Mesenchymal stem cell (in vitro differentiated cells and primary cell): Measurements from ENCODE around the gene PRX.
A peak's percentile ranks its signal among the peaks of the same experiment; 100 is the strongest.

Experiments
- DNase-seq: peaks from one replicate; pipeline ENCODE4 v3.0.0-alpha.2; 2013
- H2AFZ ChIP-seq: one replicate; pipeline ENCODE4 v1.6.1; 2013; ENCODE audit warnings: low read depth, mild to moderate bottlenecking, control low read depth, inconsistent platforms, low read length, moderate library complexity
- H2AK5ac ChIP-seq: 2 replicates; pipeline ENCODE4 v1.6.1; 2013; ENCODE audit warnings: low read length, moderate library complexity, mild to moderate bottlenecking, inconsistent platforms; ENCODE audit not compliant: severe bottlenecking
- H2BK120ac ChIP-seq: one replicate; pipeline ENCODE4 v1.6.1; 2013; ENCODE audit warnings: low read depth, mild to moderate bottlenecking, inconsistent platforms, low read length, moderate library complexity
- H2BK12ac ChIP-seq, 2 experiments: one replicate each; pipeline ENCODE4 v1.6.1; 2013; ENCODE audit warnings: inconsistent platforms in 2 of 2, low read length in 2 of 2, mild to moderate bottlenecking in 2 of 2, moderate library complexity in 2 of 2, control low read depth in 1 of 2
- H2BK15ac ChIP-seq: one replicate; pipeline ENCODE4 v1.6.1; 2013; ENCODE audit warnings: mild to moderate bottlenecking, low read depth, inconsistent platforms; ENCODE audit not compliant: poor library complexity, severe bottlenecking
- H2BK5ac ChIP-seq: 2 replicates; pipeline ENCODE4 v1.6.1; 2013; ENCODE audit warnings: low read depth, mild to moderate bottlenecking, low read length, control low read depth, inconsistent platforms; ENCODE audit not compliant: poor library complexity, severe bottlenecking
- H3K14ac ChIP-seq, 2 experiments: one replicate each; pipeline ENCODE4 v1.6.1; 2013; ENCODE audit warnings: inconsistent platforms in 2 of 2, low read length in 2 of 2, control low read depth in 1 of 2, mild to moderate bottlenecking in 1 of 2, moderate library complexity in 1 of 2
- H3K18ac ChIP-seq, 2 experiments: one replicate each; pipeline ENCODE4 v1.6.1; 2013; ENCODE audit warnings: inconsistent platforms in 2 of 2, low read length in 2 of 2, control low read depth in 1 of 2, low read depth in 1 of 2, mild to moderate bottlenecking in 1 of 2
- H3K23ac ChIP-seq, 2 experiments: one replicate each; pipeline ENCODE4 v1.6.1; 2013; ENCODE audit warnings: inconsistent platforms in 2 of 2, low read length in 2 of 2, mild to moderate bottlenecking in 2 of 2, moderate library complexity in 2 of 2, control low read depth in 1 of 2
- H3K27ac ChIP-seq: 2 replicates; pipeline ENCODE4 v1.5.1; 2013; ENCODE audit warnings: mild to moderate bottlenecking, moderate library complexity, low read length, control low read depth, inconsistent platforms; ENCODE audit not compliant: poor library complexity, severe bottlenecking
- H3K27me3 ChIP-seq, 2 experiments: 2 replicates each; pipeline versions ENCODE4 v1.6.1 to v1.7.0; 2013; ENCODE audit warnings: low read length in 2 of 2, mild to moderate bottlenecking in 2 of 2, moderate library complexity in 2 of 2, control low read depth in 1 of 2, inconsistent platforms in 1 of 2; ENCODE audit not compliant: control insufficient read depth in 1 of 2, insufficient read depth in 1 of 2
- H3K36me3 ChIP-seq, 2 experiments: 2 replicates each; pipeline versions ENCODE4 v1.6.1 to v1.7.0; 2013; ENCODE audit warnings: low read length in 2 of 2, control low read depth in 1 of 2, inconsistent platforms in 1 of 2, low read depth in 1 of 2, mild to moderate bottlenecking in 1 of 2; ENCODE audit not compliant: insufficient read depth in 2 of 2, control insufficient read depth in 1 of 2
- H3K4ac ChIP-seq, 2 experiments: one replicate each; pipeline ENCODE4 v1.6.1; 2013; ENCODE audit warnings: inconsistent platforms in 2 of 2, low read length in 2 of 2, mild to moderate bottlenecking in 2 of 2, moderate library complexity in 2 of 2, control low read depth in 1 of 2, low read depth in 1 of 2
- H3K4me1 ChIP-seq: 2 replicates; pipeline ENCODE4 v1.6.1; 2013; ENCODE audit warnings: low read depth, low read length, control low read depth; ENCODE audit not compliant: control insufficient read depth, insufficient read depth
- H3K4me2 ChIP-seq: 2 replicates; pipeline ENCODE4 v1.6.1; 2013; ENCODE audit warnings: low read length, mild to moderate bottlenecking, inconsistent platforms; ENCODE audit not compliant: poor library complexity, severe bottlenecking
- H3K4me3 ChIP-seq, 2 experiments: 2 replicates each; pipeline versions ENCODE4 v1.5.1 to v1.7.0; 2013; ENCODE audit warnings: low read length in 2 of 2, mild to moderate bottlenecking in 2 of 2, control low read depth in 1 of 2, low read depth in 1 of 2; ENCODE audit not compliant: insufficient read depth in 1 of 2
- H3K79me1 ChIP-seq: replicated peaks from 2 replicates; pipeline ENCODE4 v1.6.1; 2013; ENCODE audit warnings: mild to moderate bottlenecking, control low read depth, low read length, inconsistent platforms; ENCODE audit not compliant: poor library complexity, severe bottlenecking
- H3K9ac ChIP-seq: 2 replicates; pipeline ENCODE4 v1.7.0; 2013; ENCODE audit warnings: mild to moderate bottlenecking, low read length, moderate library complexity
- H3K9me3 ChIP-seq: 2 replicates; pipeline ENCODE4 v1.7.0; 2013; ENCODE audit warnings: mild to moderate bottlenecking, low read length; ENCODE audit not compliant: control insufficient read depth
- H4K8ac ChIP-seq: one replicate; pipeline ENCODE4 v1.6.1; 2013; ENCODE audit warnings: inconsistent platforms, mild to moderate bottlenecking, low read length, moderate library complexity
- H4K91ac ChIP-seq: one replicate; pipeline ENCODE4 v1.6.1; 2013; ENCODE audit warnings: mild to moderate bottlenecking, low read length, inconsistent platforms
- WGBS: methylation state at CpG from one replicate; pipeline ENCODE4 v1.1.7; 2013; ENCODE audit warnings: mixed read lengths; 5-methylcytosine and 5-hydroxymethylcytosine counted together

Gene PRX

GRCh38 chr19:40396886-40397567 lies 16.2 kb downstream of the PRX start:
- no peaks in the 10 kb centered on the region for H3K9me3 ChIP-seq

GRCh38 chr19:40395956-40396355 lies 17.2 kb downstream of the PRX start:
- Histone ChIP-seq H3K27me3 (peaks cover 2 to 10% of the 10 kb centered on the region in 2 experiments), H2BK120ac (no peak overlapping the region), H3K14ac (peak overlapping the region in 1 of 2 experiments; percentile 63), H3K18ac (no peak overlapping the region), H2BK12ac (no peak overlapping the region), H2BK15ac (no peak overlapping the region), H2AFZ (no peak overlapping the region), H3K36me3 (peaks cover 0 to 13% of the 10 kb centered on the region in 2 experiments), H3K9ac (no peak overlapping the region), H3K4me3 (no peak overlapping the region), H3K4me1 (peaks cover 10% of the 10 kb centered on the region), H3K27ac (no peak overlapping the region), H2BK5ac (no peak overlapping the region), H4K8ac (peak overlapping the region; percentile 4), H4K91ac (no peak overlapping the region), H3K23ac (no peak overlapping the region), H3K79me1 (peaks cover 1% of the 10 kb centered on the region), H3K9me3 (no peaks in the 10 kb centered on the region), H3K4me2 (no peak overlapping the region), H3K4ac (no peak overlapping the region), H2AK5ac (no peak overlapping the region)
- DNase-seq = no peak
- whole genome bisulfite sequencing = 89% methylated on average over 14 of the region's 14 CpGs

More at GRCh38 chr19:40396886-40397567, 16.2 kb downstream of the PRX start:
- H3K9ac ChIP-seq = no peak overlapping the region
- peaks cover 1% of the 10 kb centered on the region for H3K79me1 ChIP-seq
- H2BK120ac ChIP-seq = no peak overlapping the region
- no peak overlapping the region for H3K18ac ChIP-seq
- no peak overlapping the region for H3K4ac ChIP-seq
- H3K4me3 ChIP-seq = no peak overlapping the region
- H3K27ac ChIP-seq = no peak overlapping the region
- no peak overlapping the region for H4K91ac ChIP-seq
- no peak for DNase-seq
- no peak overlapping the region for H2BK15ac ChIP-seq
- H2BK5ac ChIP-seq = no peak overlapping the region
- peaks cover 0 to 13% of the 10 kb centered on the region in 2 experiments for H3K36me3 ChIP-seq
- no peak overlapping the region for H3K4me2 ChIP-seq
- peaks cover 10% of the 10 kb centered on the region for H3K4me1 ChIP-seq
- H2AK5ac ChIP-seq = no peak overlapping the region
- H4K8ac ChIP-seq = no peak overlapping the region
- no peak overlapping the region for H2BK12ac ChIP-seq
- H3K23ac ChIP-seq = no peak overlapping the region
- no peak overlapping the region for H2AFZ ChIP-seq
- 91% methylated on average over 20 of the region's 20 CpGs for WGBS
- H3K27me3 ChIP-seq = peaks cover 2 to 10% of the 10 kb centered on the region in 2 experiments
- no peak overlapping the region for H3K14ac ChIP-seq

GRCh38 chr19:40394816-40395210 lies 18.4 kb downstream of the PRX start:
- Histone ChIP-seq H2BK12ac (no peak overlapping the region), H2AK5ac (no peak overlapping the region), H2BK120ac (no peak overlapping the region), H3K18ac (no peak overlapping the region), H3K36me3 (peaks cover 0 to 13% of the 10 kb centered on the region in 2 experiments), H3K4ac (no peak overlapping the region), H3K9me3 (no peaks in the 10 kb centered on the region), H3K27ac (no peak overlapping the region), H3K4me2 (no peak overlapping the region), H2BK15ac (no peak overlapping the region), H4K8ac (no peak overlapping the region), H3K4me1 (peaks cover 10% of the 10 kb centered on the region), H3K14ac (no peak overlapping the region), H2BK5ac (no peak overlapping the region), H3K79me1 (no peaks in the 10 kb centered on the region), H3K4me3 (no peak overlapping the region), H3K9ac (no peak overlapping the region), H4K91ac (peak overlapping the region; percentile 9), H2AFZ (no peak overlapping the region), H3K27me3 (peaks cover 2 to 10% of the 10 kb centered on the region in 2 experiments), H3K23ac (no peak overlapping the region)
- WGBS = 85% methylated on average over 12 of the region's 13 CpGs
- DNase-seq = no peak

GRCh38 chr19:40393894-40394815 lies 19.0 kb downstream of the PRX start:
- Histone ChIP-seq H2BK15ac (peak overlapping the region; percentile 16), H3K4me2 (no peak overlapping the region), H4K91ac (peak overlapping the region; percentile 30), H3K4ac (no peak overlapping the region), H3K27ac (no peak overlapping the region), H2BK120ac (no peak overlapping the region), H3K27me3 (peaks cover 2 to 10% of the 10 kb centered on the region in 2 experiments), H3K18ac (no peak overlapping the region), H3K4me1 (peaks cover 10% of the 10 kb centered on the region), H3K14ac (no peak overlapping the region), H2AFZ (no peak overlapping the region), H3K9me3 (no peaks in the 10 kb centered on the region), H3K23ac (no peak overlapping the region), H3K4me3 (no peak overlapping the region), H2AK5ac (no peak overlapping the region), H3K9ac (no peak overlapping the region), H3K36me3 (peaks cover 0 to 13% of the 10 kb centered on the region in 2 experiments), H3K79me1 (no peaks in the 10 kb centered on the region), H4K8ac (peak overlapping the region; percentile 36), H2BK12ac (no peak overlapping the region), H2BK5ac (no peak overlapping the region)
- 92% methylated on average over 41 of the region's 41 CpGs for WGBS
- DNase-seq = no peak
